Choroid plexus epithelial cell (primary cell): ENCODE data around the gene FA2H.
"Not testable (repeated sequence)": the region's sequence is repeated elsewhere in the genome, so short reads cannot be mapped to it uniquely, and the experiment has no call there.

Experiments used
- DNase-seq: peaks from one replicate; pipeline ENCODE4 v3.0.0-alpha.2; 2010; ENCODE audit warnings: low read depth
- H3K4me3 ChIP-seq: 2 replicates; pipeline ENCODE4 v1.5.1; 2011; ENCODE audit warnings: low read depth, mild to moderate bottlenecking, control low read depth, low read length, moderate library complexity
- TF ChIP-seq, protein P1 (sequence below): conservative IDR thresholded peaks from 2 replicates; pipeline ENCODE4 v1.5.1; 2011; ENCODE audit warnings: low read depth, mild to moderate bottlenecking, control low read depth, inconsistent platforms, low read length, moderate library complexity

Gene FA2H

DNA sequence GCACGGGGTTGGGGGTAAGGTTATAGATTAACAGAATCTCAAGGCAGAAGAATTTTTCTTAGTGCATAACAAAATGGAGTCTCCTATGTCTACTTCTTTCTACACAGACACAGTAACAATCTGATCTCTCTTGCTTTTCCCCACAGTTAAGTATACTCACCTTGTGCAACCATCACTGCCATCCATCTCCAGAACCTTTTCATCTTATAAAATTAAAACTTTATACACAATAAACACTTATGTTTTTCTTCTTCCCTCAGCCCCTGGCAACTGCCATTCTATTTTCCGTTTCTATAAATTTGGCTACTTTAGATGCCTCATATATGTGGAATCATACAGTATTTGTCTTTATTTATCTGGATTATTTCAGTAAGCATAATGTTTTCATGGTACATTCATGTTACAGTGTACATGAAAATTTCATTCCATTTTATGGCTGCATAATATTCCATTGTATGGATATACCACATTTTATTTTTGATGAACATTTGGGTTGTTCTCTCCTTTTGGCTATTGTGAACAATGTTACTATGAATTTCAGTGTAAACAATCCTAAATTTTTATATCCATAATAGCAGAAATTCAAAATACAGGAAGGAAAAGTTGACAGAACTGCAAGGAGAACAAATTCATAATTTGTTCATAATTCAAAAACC, 25.7 kb upstream of the FA2H start:
- TF ChIP-seq, protein P1, sequence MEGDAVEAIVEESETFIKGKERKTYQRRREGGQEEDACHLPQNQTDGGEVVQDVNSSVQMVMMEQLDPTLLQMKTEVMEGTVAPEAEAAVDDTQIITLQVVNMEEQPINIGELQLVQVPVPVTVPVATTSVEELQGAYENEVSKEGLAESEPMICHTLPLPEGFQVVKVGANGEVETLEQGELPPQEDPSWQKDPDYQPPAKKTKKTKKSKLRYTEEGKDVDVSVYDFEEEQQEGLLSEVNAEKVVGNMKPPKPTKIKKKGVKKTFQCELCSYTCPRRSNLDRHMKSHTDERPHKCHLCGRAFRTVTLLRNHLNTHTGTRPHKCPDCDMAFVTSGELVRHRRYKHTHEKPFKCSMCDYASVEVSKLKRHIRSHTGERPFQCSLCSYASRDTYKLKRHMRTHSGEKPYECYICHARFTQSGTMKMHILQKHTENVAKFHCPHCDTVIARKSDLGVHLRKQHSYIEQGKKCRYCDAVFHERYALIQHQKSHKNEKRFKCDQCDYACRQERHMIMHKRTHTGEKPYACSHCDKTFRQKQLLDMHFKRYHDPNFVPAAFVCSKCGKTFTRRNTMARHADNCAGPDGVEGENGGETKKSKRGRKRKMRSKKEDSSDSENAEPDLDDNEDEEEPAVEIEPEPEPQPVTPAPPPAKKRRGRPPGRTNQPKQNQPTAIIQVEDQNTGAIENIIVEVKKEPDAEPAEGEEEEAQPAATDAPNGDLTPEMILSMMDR: no peak
- DNase-seq: no peak
- H3K4me3 ChIP-seq: no peak overlapping the region

DNA sequence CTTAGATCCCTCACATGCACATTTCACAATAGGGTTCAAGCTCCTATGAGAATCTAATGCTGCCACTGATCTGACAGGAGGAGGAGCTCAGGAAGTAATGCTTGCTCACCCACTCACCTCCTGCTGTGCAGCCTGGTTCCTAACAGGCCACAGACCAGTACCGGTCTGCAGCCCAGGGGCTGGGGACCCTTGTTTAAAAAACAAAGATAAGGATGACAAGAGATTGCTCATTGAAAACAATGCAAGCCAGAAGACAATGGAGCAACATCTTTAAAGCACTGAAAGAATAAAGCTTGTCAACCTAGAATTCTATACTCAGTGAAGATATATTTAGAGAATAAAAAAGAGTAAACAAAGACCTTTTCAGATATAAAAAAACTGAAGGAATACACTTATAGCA, 22.8 kb upstream of the FA2H start:
- TF ChIP-seq, protein P1: no peak
- H3K4me3 ChIP-seq: no peak overlapping the region
- no peak for DNase-seq

DNA sequence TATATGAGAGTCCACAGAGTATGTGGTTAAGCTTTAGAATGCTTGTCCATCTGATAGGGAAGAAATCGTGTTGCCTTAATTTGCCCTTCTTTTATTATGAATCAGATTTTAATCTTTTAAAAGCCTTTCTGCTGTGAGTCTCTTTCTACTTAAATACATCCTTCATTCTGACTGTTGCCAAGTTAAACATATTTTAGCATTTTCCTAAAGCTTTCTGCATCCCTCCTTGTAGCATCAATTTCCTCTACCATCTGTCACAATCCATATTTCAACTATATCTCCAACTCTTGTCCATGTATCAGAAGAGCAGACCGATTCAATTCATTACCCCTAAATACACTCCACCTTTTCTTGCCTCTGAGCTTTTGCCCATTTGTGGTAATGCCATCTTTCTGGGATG, 20.5 kb upstream of the FA2H start:
- DNase-seq: no peak
- TF ChIP-seq, protein P1: no peak
- no peak overlapping the region for H3K4me3 ChIP-seq

DNA sequence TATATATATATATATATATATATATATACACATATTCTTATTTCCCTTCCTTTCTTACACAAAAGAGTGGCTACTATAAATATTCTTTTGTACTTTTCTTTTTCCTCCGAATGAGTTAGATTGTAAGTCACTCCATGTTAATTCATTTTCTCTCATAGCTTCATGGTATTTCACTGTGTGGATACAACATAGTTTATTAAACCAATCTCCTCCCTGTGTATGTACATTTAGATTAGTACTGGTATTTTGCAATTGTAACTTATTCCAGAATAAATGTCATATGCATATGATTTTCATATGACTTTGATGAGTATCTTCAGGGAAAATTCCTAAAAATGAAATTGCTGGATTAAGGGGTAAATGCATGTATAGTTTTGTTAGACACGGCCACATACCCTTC, 20.0 kb upstream of the FA2H start:
- TF ChIP-seq, protein P1: no peak
- no peak overlapping the region for H3K4me3 ChIP-seq
- no peak for DNase-seq

DNA sequence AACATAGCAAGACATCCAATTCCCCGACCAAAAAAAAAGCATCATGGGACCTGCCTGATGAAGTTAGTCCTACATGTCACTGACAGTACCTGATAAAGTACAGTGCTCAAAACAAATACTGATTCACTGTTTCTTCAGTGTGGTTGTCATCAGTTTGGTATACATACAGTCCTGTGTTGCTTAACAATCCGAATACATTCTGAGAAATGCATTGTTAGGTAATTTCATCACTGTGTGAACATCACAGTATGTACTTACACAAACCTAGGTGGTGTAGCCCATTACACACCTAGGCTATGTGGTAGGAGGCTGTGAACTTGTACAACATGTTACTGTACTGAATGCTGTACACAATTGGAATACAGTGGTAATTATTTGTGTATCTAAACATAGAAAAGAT, 19.0 kb upstream of the FA2H start:
- H3K4me3 ChIP-seq: no peak overlapping the region
- DNase-seq: no peak
- TF ChIP-seq, protein P1: no peak

DNA sequence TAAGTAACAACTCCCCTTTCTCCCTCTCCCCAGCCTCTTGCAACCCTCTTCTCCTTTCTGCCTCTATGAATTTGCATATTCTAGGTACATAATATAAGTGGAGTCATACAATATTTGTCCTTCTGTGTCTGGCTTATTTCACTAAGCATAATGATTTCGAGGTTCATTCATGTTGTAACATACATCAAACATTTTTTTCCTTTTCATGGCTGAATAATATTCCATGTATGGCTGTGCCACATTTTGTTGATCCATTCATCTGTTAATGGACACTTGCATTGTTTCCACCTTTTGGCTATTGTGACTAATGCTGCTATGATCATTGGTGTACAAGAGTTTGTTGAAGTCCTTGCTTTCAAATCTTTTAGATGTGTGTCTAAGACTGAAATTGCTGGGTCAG, 17.6 kb upstream of the FA2H start:
- TF ChIP-seq, protein P1: no peak
- H3K4me3 ChIP-seq: no peak overlapping the region
- DNase-seq: no peak

DNA sequence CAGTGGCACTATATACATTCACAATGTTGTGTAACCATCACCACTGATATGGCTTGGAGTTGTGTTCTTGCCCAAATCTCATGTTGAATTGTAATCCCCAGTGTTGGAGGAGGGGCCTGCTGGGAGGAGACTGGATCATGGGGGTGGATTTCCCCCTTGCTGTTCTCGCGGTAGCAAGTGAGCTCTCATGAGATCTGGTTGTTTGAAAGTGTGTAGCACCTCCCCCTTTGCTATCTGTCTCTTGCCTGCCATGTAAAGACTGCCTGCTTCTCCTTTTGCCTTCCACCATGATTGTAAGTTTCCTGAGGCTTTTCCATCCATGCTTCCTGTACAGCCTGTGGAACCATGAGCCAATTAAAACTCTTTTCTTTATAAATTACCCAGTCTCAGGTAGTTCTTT, 17.1 kb upstream of the FA2H start:
- not testable (repeated sequence) for H3K4me3 ChIP-seq, DNase-seq

DNA sequence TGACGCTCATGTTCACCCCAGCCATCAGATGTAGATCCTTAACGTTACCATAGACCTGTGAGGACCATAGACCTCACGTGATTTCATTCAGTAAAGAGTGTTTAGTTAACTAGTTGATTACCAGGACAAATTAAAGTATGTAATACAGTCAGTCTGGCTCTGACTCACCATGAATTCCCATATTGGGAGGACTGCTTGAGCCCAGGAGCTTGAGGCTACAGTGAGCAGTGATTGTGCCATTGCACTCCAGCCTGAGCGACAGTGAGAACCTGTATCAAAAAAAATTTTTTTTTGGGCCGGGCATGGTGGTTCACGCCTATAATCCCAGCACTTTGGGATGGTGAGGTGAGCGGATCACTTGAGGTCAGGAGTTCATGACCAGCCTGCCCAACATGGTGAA, 13.5 kb upstream of the FA2H start:
- no peak for DNase-seq
- TF ChIP-seq, protein P1: no peak
- no peak overlapping the region for H3K4me3 ChIP-seq
